Choroid plexus epithelial cell (primary cell): ENCODE measurements around the gene SPRR1A.
"Not testable (repeated sequence)": the region's sequence is repeated elsewhere in the genome, so short reads cannot be mapped to it uniquely, and the experiment has no call there.

Source experiments
- DNase-seq: peaks from one replicate; pipeline ENCODE4 v3.0.0-alpha.2; 2010; ENCODE audit warnings: low read depth
- H3K4me3 ChIP-seq: 2 replicates; pipeline ENCODE4 v1.5.1; 2011; ENCODE audit warnings: low read depth, mild to moderate bottlenecking, control low read depth, low read length, moderate library complexity
- CTCF ChIP-seq: conservative IDR thresholded peaks from 2 replicates; pipeline ENCODE4 v1.5.1; 2011; ENCODE audit warnings: low read depth, mild to moderate bottlenecking, control low read depth, inconsistent platforms, low read length, moderate library complexity

Gene SPRR1A

GRCh38 chr1:152998476-152998875, 14.6 kb downstream of the SPRR1A start:
- no peak for DNase-seq
- H3K4me3 ChIP-seq = no peak overlapping the region
- TF ChIP-seq CTCF = no peak

GRCh38 chr1:152999818-153000217, 15.9 kb downstream of the SPRR1A start:
- no peak overlapping the region for H3K4me3 ChIP-seq
- DNase-seq = no peak
- TF ChIP-seq CTCF = no peak

GRCh38 chr1:153000294-153000693, 16.4 kb downstream of the SPRR1A start:
- no peak for DNase-seq
- no peak for TF ChIP-seq CTCF
- no peak overlapping the region for H3K4me3 ChIP-seq

GRCh38 chr1:153001382-153001781, 17.5 kb downstream of the SPRR1A start, which contains the start of gene SPRR3:
TSS of gene SPRR3 (plus strand) at chr1:153001749. CDS start at chr1:153003021, 1,272 bp downstream.
- H3K4me3 ChIP-seq = no peak within 1 kb of the TSS
- DNase-seq = no peak
- no peak for TF ChIP-seq CTCF

- not testable (repeated sequence) for DNase-seq, H3K4me3 ChIP-seq
Observed at GRCh38 chr1:153011235-153011758, 27.4 kb downstream of the SPRR1A start.

- DNase-seq, H3K4me3 ChIP-seq: not testable (repeated sequence)
Observed at GRCh38 chr1:153021829-153022228, 37.9 kb downstream of the SPRR1A start.

GRCh38 chr1:153022340-153022739, 38.5 kb downstream of the SPRR1A start:
- not testable (repeated sequence) for H3K4me3 ChIP-seq, DNase-seq

- no peak for TF ChIP-seq CTCF
- no peak overlapping the region for H3K4me3 ChIP-seq
- DNase-seq = no peak
Observed at GRCh38 chr1:153023109-153023508, 39.2 kb downstream of the SPRR1A start.

- no peak for TF ChIP-seq CTCF
- no peak for DNase-seq
- H3K4me3 ChIP-seq = no peak overlapping the region
Observed at GRCh38 chr1:153024413-153024812, 40.5 kb downstream of the SPRR1A start.
